Measurements from ENCODE around the gene TRAF1. TPM values are rescaled to one million over a fixed set of nuclear protein-coding genes. Genes with fewer than 3 reads are reported as not detected.
A peak's percentile ranks its signal among the peaks of the same experiment; 100 is the strongest.

TRAF1 gene
- total RNA-seq, 1 experiment from 2014 or later: 1.4 TPM

DNA sequence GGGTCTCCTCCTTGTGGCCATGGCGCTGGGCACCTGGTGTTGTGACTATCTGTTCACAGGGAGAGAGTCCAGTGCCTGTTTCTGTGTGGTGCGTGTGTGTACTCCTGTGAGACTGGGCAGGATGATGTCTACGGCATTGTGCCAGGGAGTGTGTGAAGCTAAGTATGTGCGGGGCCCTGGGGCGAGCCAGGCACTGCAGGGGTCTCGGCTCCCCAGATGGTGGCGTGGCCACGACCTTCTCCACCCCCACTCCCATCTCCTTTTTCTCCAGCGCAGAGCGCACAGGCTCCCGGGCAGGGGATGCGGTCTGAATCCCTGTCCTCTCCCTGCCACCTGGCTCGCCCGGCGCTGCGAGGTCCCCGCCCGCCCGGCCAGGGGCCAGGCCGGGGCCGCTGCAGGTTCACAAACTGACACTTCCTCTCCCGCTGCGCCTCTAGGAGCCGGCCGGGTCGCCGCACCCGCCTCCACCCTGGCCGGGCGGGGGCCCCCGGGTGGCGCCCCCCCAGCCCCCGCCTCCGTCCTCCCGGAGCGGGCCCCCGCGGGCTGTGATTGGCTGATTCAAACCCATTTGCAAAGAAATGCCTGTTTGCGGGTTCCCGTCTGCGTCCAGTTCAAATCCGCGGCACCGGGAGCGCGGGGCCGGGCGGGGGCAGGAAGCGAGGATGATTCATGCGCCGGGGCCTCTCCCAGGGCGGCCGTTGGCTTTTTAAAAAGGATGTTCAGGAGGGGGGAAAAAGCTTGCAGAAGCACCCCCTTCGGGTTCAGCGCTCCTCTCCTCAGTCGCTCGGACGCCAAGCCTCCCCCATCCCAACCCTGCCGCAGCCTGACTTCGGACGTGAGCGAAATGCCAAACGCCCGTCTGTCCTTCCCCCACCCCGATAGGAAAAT is 50.4 kb downstream of the TRAF1 start:
- Histone ChIP-seq H3K56ac (ENCODE audit: insufficient read length, low read depth, low read length) (no peak overlapping the region), H2BK20ac (ENCODE audit: low read depth, low read length, poor library complexity, severe bottlenecking) (no peak overlapping the region), H2BK15ac (ENCODE audit: low read depth, low read length) (no peak overlapping the region), H4K20me1 (ENCODE audit: control insufficient read depth, insufficient read depth, insufficient read length) (no peaks in the 10 kb centered on the region), H2BK5ac (ENCODE audit: insufficient read length, low read length) (no peak overlapping the region), H3K18ac (ENCODE audit: insufficient read length, low read depth, low read length) (peak overlapping the region; percentile 70), H3K79me1 (ENCODE audit: insufficient read depth, low read depth, low read length, poor library complexity, severe bottlenecking) (no peaks in the 10 kb centered on the region), H3K4me1 (ENCODE audit: insufficient read depth, low read length) (peaks cover 10% of the 10 kb centered on the region), H3K27ac (ENCODE audit: insufficient read length, low read depth, low read length) (no peak overlapping the region), H3K79me2 (ENCODE audit: insufficient read depth, low read length) (no peaks in the 10 kb centered on the region), H3K4ac (ENCODE audit: low read depth, low read length) (no peak overlapping the region), H3K14ac (ENCODE audit: insufficient read depth, low read length) (peak overlapping the region; percentile 55), H3K27me3 (ENCODE audit: insufficient read depth, low read length) (peaks cover 2% of the 10 kb centered on the region; the same call in 1 of the 2 replicates), H2AK5ac (ENCODE audit: insufficient read length, low read length) (no peak overlapping the region), H2BK12ac (ENCODE audit: insufficient read length, low read depth, low read length) (no peak overlapping the region), H3T11ph (ENCODE audit: low read length) (no peak overlapping the region), H3K4me2 (ENCODE audit: insufficient read depth, insufficient read length, low read length) (peak overlapping the region; percentile 67), H3K9me3 (ENCODE audit: control insufficient read depth, low read depth, low read length) (no peaks in the 10 kb centered on the region), H2AFZ (ENCODE audit: low read length) (no peak overlapping the region), H3K23me2 (ENCODE audit: insufficient read length, low read depth, low read length, poor library complexity, severe bottlenecking) (peaks cover 5% of the 10 kb centered on the region), H2BK120ac (ENCODE audit: low read depth, low read length, poor library complexity, severe bottlenecking) (no peak overlapping the region), H4K91ac (ENCODE audit: insufficient read length, low read depth, low read length) (no peak overlapping the region), H4K8ac (replicated peaks; ENCODE audit: insufficient read length, low read depth, low read length) (no peak overlapping the region), H4K5ac (ENCODE audit: insufficient read length, low read depth, low read length) (no peak overlapping the region), H3K23ac (ENCODE audit: insufficient read length, low read depth, low read length) (no peak overlapping the region), H3K9ac (ENCODE audit: extremely low read depth, insufficient read length, low read length) (peak overlapping the region; percentile 4)
- Mint-ChIP-seq H3K9me3 (no peaks in the 10 kb centered on the region; a peak in 1 of 5 replicates), H3K27me3 (ENCODE audit: low read depth) (peaks cover 8% of the 10 kb centered on the region), H3K4me3 (peak overlapping the region; percentile 76 to 79), H3K27ac (peak overlapping the region in 2 of 3 experiments; percentile 46 to 77; a peak in 4 of 7 replicates), H3K36me3 (ENCODE audit: insufficient read depth in 1 of 3, low read depth in 3 of 3) (peaks cover 1 to 32% (median 20%) of the 10 kb centered on the region in 3 experiments; a peak in 6 of 7 replicates), H3K4me1 (peaks cover 60 to 61% of the 10 kb centered on the region in 2 experiments)
- peak; percentile 28; the same call in 1 of the 3 replicates for TF ChIP-seq CTCF (conservative IDR thresholded peaks at IDR 0.05)
- DNase-seq: peak; percentile 83
- no CpG with 5 or more reads among the region's 65 CpGs for WGBS (ENCODE audit: extremely low coverage, insufficient read length, low lambda C conversion rate)
